Neural progenitor cell (in vitro differentiated cells): Measurements from ENCODE around the gene PELO. TPM values are rescaled to one million over a fixed set of nuclear protein-coding genes. Genes with fewer than 3 reads are reported as not detected.

Experiments
- DNase-seq: peaks from one replicate; pipeline ENCODE4 v3.0.0-alpha.2; 2016; ENCODE audit warnings: low spot score
- H2AFZ ChIP-seq: fragments of 200-600 bp; sonication (generic); replicated peaks from 2 replicates; pipeline ENCODE4 v1.6.1; 2016; ENCODE audit warnings: antibody characterized with exemption
- H3F3A ChIP-seq: fragments of 200-600 bp; sonication (generic); 2 replicates; pipeline ENCODE4 v1.6.1; 2016; ENCODE audit warnings: antibody characterized with exemption, low read depth
- H3K27ac ChIP-seq: fragments of 200-600 bp; sonication (generic); 2 replicates; pipeline ENCODE4 v1.5.1; 2016; ENCODE audit warnings: mild to moderate bottlenecking
- H3K27me3 ChIP-seq: fragments of 200-600 bp; sonication (generic); 2 replicates; pipeline ENCODE4 v1.6.1; 2016; ENCODE audit warnings: mild to moderate bottlenecking, moderate library complexity
- H3K36me3 ChIP-seq: fragments of 200-600 bp; sonication (generic); 2 replicates; pipeline ENCODE4 v1.5.1; 2016
- H3K4me1 ChIP-seq: fragments of 200-600 bp; sonication (generic); 2 replicates; pipeline ENCODE4 v1.6.1; 2016; ENCODE audit warnings: mixed run types
- H3K4me2 ChIP-seq: fragments of 200-600 bp; sonication (generic); 2 replicates; pipeline ENCODE4 v1.6.1; 2016
- H3K4me3 ChIP-seq: fragments of 200-600 bp; sonication (generic); 2 replicates; pipeline ENCODE4 v1.5.1; 2016
- H3K79me2 ChIP-seq: fragments of 200-600 bp; sonication (generic); 2 replicates; pipeline ENCODE4 v1.6.1; 2016; ENCODE audit warnings: low read depth
- H3K9ac ChIP-seq: fragments of 200-600 bp; sonication (generic); 2 replicates; pipeline ENCODE4 v1.6.1; 2016
- H3K9me3 ChIP-seq: fragments of 200-600 bp; sonication (generic); 2 replicates; pipeline ENCODE4 v1.5.1; 2016; ENCODE audit warnings: low read depth
- H4K20me1 ChIP-seq: fragments of 200-600 bp; sonication (generic); 2 replicates; pipeline ENCODE4 v1.6.1; 2016; ENCODE audit warnings: low read depth
- H3K27ac Mint-ChIP-seq: 3 replicates; pipeline ENCODE4 v1.8.0; 2021; ENCODE audit warnings: mixed read lengths
- H3K27me3 Mint-ChIP-seq: 2 replicates; pipeline ENCODE4 v1.8.0; 2022; ENCODE audit warnings: low read depth, mild to moderate bottlenecking, inconsistent platforms, moderate library complexity, mixed read lengths; ENCODE audit not compliant: insufficient read depth
- H3K36me3 Mint-ChIP-seq: 3 replicates; pipeline ENCODE4 v1.8.0; 2021; ENCODE audit warnings: mixed read lengths
- H3K4me1 Mint-ChIP-seq: 3 replicates; pipeline ENCODE4 v1.8.0; 2021; ENCODE audit warnings: mixed read lengths
- H3K4me3 Mint-ChIP-seq: 3 replicates; pipeline ENCODE4 v1.8.0; 2021; ENCODE audit warnings: mild to moderate bottlenecking, moderate library complexity, mixed read lengths
- H3K9me3 Mint-ChIP-seq: 3 replicates; pipeline ENCODE4 v1.8.0; 2020; ENCODE audit warnings: mixed read lengths
- EZH2 ChIP-seq: fragments of 200-600 bp; sonication (generic); IDR thresholded peaks from 2 replicates; pipeline ENCODE4 v1.6.1; 2017; ENCODE audit warnings: antibody characterized with exemption, mild to moderate bottlenecking, moderate library complexity
- EZH2phosphoT487 ChIP-seq: fragments of 200-600 bp; sonication (generic); IDR thresholded peaks from 2 replicates; pipeline ENCODE4 v1.6.1; 2017; ENCODE audit warnings: antibody characterized with exemption
- total RNA-seq: library from RNA; depleted of rRNA; stranded (reverse); fragments of >200 nt; gene quantifications from 2 replicates; pipeline ENCODE4 v1.2.3, GENCODE V29; 2015; ENCODE audit warnings: low replicate concordance
- TF ChIP-seq, protein P1 (sequence below): fragments of 200-600 bp; sonication (generic); IDR thresholded peaks from 2 replicates; pipeline ENCODE4 v1.5.1; 2017; ENCODE audit warnings: antibody characterized with exemption, mild to moderate bottlenecking

Gene PELO
- total RNA-seq, 1 donor from 2014 or later: 8.5 TPM

DNA sequence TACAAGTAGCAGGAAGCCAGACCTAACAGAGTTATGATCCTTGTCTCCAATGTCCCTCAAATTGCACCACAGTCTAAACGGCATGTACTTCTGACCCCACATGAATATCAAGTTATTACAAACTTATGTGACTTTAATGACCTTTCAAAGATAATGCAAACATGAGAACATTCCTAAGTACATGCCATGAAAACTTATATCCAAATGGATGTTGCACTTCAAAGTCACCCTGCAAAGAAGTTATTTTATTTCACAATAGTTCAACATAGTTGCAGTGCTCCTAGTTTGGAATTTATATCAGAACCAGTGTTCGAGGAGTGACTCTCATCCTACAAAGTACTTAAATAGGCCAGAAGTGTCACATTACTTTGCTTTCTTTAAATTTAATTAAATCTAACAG, 41.2 kb upstream of the PELO start:
- H3K9ac ChIP-seq: no peak overlapping the region
- no peak overlapping the region for H3K4me3 ChIP-seq
- H3K27ac ChIP-seq: no peak overlapping the region
- H3K9me3 Mint-ChIP-seq: no peaks in the 10 kb centered on the region
- H4K20me1 ChIP-seq: no peaks in the 10 kb centered on the region
- no peak overlapping the region for H3K27ac Mint-ChIP-seq
- no peak overlapping the region for H3K4me2 ChIP-seq
- DNase-seq: no peak
- no peaks in the 10 kb centered on the region for H3K9me3 ChIP-seq
- H3K79me2 ChIP-seq: no peaks in the 10 kb centered on the region
- H3K4me3 Mint-ChIP-seq: no peak overlapping the region
- H3K4me1 Mint-ChIP-seq: no peaks in the 10 kb centered on the region
- no peaks in the 10 kb centered on the region for H3K36me3 Mint-ChIP-seq
- no peaks in the 10 kb centered on the region for H3K27me3 ChIP-seq
- H3K4me1 ChIP-seq: no peaks in the 10 kb centered on the region
- no peak overlapping the region for H2AFZ ChIP-seq
- peaks cover 2% of the 10 kb centered on the region for H3K27me3 Mint-ChIP-seq
- no peak for TF ChIP-seq EZH2phosphoT487
- TF ChIP-seq EZH2: no peak
- TF ChIP-seq, protein P1, sequence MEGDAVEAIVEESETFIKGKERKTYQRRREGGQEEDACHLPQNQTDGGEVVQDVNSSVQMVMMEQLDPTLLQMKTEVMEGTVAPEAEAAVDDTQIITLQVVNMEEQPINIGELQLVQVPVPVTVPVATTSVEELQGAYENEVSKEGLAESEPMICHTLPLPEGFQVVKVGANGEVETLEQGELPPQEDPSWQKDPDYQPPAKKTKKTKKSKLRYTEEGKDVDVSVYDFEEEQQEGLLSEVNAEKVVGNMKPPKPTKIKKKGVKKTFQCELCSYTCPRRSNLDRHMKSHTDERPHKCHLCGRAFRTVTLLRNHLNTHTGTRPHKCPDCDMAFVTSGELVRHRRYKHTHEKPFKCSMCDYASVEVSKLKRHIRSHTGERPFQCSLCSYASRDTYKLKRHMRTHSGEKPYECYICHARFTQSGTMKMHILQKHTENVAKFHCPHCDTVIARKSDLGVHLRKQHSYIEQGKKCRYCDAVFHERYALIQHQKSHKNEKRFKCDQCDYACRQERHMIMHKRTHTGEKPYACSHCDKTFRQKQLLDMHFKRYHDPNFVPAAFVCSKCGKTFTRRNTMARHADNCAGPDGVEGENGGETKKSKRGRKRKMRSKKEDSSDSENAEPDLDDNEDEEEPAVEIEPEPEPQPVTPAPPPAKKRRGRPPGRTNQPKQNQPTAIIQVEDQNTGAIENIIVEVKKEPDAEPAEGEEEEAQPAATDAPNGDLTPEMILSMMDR: no peak
- no peaks in the 10 kb centered on the region for H3F3A ChIP-seq
- H3K36me3 ChIP-seq: no peaks in the 10 kb centered on the region

DNA sequence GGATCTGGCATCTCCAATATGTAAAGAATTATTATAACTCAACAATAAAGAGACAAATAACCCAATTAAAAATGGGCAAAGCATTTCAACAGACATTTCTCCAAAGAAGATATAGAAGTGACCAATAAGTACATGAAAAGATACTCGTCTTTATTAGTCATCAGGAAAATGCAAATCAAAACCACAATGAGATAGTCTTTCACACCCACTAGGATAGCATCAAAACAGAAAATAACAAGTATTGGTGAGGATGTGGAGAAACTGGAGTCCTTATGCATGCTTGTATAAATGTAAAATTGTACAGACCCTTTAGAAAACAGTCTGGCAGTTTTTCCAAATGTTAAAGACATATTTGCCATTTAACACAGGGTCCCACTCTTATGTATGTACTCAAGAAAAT, 39.1 kb upstream of the PELO start:
- H3K36me3 Mint-ChIP-seq: no peaks in the 10 kb centered on the region
- no peak for DNase-seq
- H3K4me3 Mint-ChIP-seq: no peak overlapping the region

DNA sequence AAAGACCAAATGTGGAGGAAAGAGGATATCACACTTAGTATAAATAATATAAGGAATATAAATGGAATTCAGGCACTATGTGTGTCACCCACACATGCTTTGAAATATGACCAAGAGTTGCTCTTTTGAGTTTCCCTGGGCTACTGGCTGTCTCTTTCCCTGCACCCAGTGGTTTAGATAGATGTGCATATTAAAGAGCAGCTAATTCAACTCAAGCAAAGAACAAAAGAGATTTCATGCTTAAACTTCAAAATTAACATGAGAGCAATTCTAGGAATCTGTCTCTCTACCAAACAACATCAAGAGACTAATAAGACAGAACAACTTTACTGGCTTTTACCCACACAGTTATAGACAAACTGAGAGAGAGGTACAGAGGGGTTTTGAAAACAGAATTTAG, 38.0 kb upstream of the PELO start:
- H3F3A ChIP-seq: no peaks in the 10 kb centered on the region
- H3K9me3 ChIP-seq: no peaks in the 10 kb centered on the region
- H3K4me1 Mint-ChIP-seq: no peaks in the 10 kb centered on the region
- no peak overlapping the region for H2AFZ ChIP-seq
- no peak overlapping the region for H3K4me3 ChIP-seq
- no peak overlapping the region for H3K9ac ChIP-seq
- H3K36me3 Mint-ChIP-seq: no peaks in the 10 kb centered on the region
- H3K27ac ChIP-seq: no peak overlapping the region
- H3K4me3 Mint-ChIP-seq: no peak overlapping the region
- H3K79me2 ChIP-seq: no peaks in the 10 kb centered on the region
- H4K20me1 ChIP-seq: no peaks in the 10 kb centered on the region
- no peaks in the 10 kb centered on the region for H3K27me3 Mint-ChIP-seq
- no peak for DNase-seq
- H3K27ac Mint-ChIP-seq: no peak overlapping the region
- H3K27me3 ChIP-seq: no peaks in the 10 kb centered on the region
- no peaks in the 10 kb centered on the region for H3K36me3 ChIP-seq
- no peaks in the 10 kb centered on the region for H3K9me3 Mint-ChIP-seq
- TF ChIP-seq EZH2 (no peak), EZH2phosphoT487 (no peak)
- TF ChIP-seq, protein P1: no peak
- H3K4me2 ChIP-seq: no peak overlapping the region
- H3K4me1 ChIP-seq: no peaks in the 10 kb centered on the region

More for the DNA sequence above, 39.1 kb upstream of the PELO start:
- Mint-ChIP-seq H3K27me3 (no peaks in the 10 kb centered on the region), H3K9me3 (no peaks in the 10 kb centered on the region), H3K4me1 (no peaks in the 10 kb centered on the region), H3K27ac (no peak overlapping the region)
- TF ChIP-seq EZH2phosphoT487 (no peak), EZH2 (no peak)
- TF ChIP-seq, protein P1: no peak
- no peak overlapping the region for H3K9ac ChIP-seq
- no peaks in the 10 kb centered on the region for H3F3A ChIP-seq
- H4K20me1 ChIP-seq: no peaks in the 10 kb centered on the region
- H3K36me3 ChIP-seq: no peaks in the 10 kb centered on the region
- no peaks in the 10 kb centered on the region for H3K4me1 ChIP-seq
- no peak overlapping the region for H3K27ac ChIP-seq
- no peaks in the 10 kb centered on the region for H3K9me3 ChIP-seq
- H3K79me2 ChIP-seq: no peaks in the 10 kb centered on the region
- no peak overlapping the region for H2AFZ ChIP-seq
- no peak overlapping the region for H3K4me3 ChIP-seq
- no peaks in the 10 kb centered on the region for H3K27me3 ChIP-seq
- no peak overlapping the region for H3K4me2 ChIP-seq
